ENCODE data around the gene SLC9A9.

The SLC9A9 gene

DNA sequence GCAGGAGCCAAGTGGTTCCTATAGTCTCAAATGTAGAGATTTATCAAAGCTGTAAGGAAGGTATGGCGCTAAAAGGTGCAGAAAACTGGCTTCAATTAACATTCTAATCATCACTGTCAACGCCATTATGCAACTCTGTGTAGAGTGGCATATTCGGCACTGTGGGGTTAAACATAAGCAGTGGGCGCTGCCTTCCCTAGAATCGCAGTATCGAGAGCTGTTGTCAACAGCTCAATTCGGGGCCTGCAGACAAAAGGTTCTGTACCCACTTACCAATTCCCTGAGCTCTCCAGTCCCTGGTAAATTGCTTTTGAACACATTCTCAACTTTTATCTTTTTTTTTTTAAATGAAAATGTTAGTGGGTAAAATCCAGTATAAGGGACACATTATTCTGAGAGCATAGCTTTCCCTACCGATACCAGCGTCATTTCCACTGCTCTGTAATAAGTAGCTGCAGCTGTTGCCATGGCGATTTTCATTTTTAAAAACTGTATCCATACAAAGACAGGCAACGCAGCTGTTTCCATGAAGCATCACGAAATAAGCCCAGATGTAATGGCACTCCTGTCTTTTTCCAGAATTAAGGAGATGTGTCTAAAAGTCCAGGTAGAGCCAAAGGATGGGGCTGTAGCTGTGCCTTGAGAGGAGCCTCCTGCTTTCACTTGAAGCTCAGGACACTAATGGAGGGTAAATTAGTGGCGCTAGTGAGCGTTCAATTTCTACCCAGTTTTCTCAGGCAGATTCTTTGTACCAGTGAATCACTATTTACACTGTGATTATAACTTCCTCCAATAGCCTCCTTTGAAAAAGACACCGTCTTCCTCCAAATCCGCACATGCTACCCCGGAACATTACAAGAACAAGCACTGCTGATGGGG is 250.3 kb downstream of the SLC9A9 start:
- DNase-seq (ENCODE audit: low read depth) = no peak

DNA sequence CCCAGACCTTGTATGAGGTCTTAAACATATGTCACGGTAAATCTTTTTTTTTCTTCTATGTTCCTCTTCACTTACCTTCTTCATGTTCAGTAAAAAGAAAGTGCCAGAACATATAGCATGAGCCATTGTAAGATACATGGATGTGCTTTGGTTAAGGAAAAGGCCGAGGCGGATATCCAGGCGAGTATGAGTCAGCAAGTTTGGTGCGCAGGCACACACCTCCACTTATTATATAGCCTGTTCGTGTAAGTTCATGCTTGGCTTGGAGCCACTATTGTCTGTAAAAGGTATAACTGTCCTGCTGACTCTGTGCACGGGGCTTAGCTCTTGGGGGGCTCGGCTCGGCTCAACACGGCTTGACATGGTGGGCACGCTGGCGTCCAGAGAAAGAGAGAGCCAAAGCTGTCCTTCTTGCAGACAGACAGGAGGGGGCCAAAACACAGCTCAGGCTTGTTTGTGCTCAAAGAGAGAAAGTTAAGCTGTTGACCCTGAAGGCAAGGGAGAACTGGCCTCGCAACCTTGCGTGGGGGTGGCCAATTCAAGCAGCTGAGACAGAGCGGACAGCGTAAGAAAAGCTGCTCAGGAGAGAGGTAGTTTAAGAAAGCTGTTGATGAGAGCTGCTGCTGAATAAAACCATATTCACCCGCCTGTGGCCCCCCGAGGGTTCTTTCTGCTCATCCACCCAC is 251.2 kb downstream of the SLC9A9 start:
- no peak for DNase-seq (ENCODE audit: low read depth)

DNA sequence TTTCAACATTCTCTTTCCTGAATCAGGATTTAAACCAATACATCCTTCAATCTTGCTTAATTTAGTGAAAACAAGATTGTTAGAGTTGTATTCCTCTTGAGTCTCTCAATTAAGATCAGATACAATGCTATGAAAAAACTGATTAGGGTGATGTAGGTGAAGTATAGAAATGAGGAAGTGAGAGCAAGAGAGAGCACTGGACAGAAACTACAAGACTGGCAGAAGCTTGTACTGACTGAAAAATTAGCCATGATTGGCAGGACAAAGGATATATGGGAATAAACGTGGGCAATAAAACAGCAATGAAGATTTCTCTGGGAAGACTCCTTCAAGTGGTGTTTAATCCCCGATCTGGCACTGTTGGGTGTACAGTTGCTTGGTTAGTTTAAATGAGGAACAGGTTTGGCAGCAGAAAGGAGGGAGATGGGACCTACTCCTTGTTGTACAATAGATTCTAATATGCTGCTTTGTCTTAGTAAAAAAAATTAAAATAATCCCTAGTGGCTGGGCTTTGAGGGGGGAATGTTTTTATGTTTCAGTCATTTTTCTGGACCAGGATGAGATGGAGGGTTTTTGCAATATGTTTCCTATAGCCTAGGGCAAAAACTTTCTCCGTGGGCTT is 252.7 kb downstream of the SLC9A9 start:
- no peak for DNase-seq (ENCODE audit: low read depth)

DNA sequence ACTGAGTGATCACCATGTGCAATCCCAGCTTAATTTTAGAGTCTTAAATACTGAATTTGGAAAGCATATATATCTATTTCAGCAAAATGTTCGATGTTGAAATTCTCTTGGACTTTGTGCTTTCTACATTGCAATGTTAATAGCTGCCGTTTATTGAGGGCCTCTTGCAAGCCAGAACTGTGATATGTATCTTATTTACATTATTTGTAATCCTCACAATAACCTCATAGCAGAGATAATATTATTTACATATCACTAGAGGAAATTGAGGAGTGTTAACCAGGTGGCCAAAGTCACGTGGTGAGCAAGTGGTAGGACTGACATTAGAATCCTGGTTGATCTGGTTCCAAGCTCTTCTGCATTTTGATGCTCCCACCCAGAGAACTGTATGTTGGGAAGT is 254.1 kb downstream of the SLC9A9 start:
- DNase-seq (ENCODE audit: low read depth) = no peak

DNA sequence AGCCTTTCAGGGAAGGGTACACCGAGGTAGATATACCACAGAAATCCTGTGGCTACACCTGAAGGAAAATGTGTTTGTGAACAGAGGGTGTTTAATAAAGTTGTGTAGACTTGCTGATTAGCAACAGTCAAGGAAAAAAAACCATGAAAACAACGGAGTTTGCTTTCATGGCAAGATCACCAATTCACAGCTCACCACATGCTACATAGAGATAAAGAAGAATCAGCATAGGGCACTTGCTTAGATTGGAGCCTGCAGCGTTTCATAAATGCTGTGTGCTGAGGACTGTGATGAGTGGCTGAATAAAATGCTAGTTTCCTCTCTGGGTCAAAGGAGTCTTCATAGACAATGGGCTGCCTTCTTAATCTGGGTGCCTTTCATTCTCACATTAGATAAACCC is 257.6 kb downstream of the SLC9A9 start:
- DNase-seq (ENCODE audit: low read depth) = no peak

DNA sequence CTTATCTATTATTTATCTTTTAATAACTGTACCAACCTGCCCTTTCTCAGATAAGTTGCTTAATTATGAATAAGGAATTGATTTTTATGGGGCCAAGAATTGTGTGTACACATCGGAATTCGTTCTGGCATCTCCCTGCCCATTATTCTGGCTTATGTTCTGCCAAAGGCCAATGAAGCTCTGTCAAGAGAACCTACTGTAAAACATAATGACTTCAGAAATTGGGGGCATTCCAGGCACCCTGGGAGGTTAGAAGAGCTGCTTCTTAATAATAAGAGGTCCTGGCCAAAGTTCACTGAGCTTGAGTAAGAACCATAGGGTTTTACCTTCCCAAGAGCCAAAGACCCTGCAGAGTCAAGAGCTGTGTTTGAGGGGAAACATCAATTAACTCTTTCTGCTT is 261.7 kb downstream of the SLC9A9 start:
- no peak for DNase-seq (ENCODE audit: low read depth)

DNA sequence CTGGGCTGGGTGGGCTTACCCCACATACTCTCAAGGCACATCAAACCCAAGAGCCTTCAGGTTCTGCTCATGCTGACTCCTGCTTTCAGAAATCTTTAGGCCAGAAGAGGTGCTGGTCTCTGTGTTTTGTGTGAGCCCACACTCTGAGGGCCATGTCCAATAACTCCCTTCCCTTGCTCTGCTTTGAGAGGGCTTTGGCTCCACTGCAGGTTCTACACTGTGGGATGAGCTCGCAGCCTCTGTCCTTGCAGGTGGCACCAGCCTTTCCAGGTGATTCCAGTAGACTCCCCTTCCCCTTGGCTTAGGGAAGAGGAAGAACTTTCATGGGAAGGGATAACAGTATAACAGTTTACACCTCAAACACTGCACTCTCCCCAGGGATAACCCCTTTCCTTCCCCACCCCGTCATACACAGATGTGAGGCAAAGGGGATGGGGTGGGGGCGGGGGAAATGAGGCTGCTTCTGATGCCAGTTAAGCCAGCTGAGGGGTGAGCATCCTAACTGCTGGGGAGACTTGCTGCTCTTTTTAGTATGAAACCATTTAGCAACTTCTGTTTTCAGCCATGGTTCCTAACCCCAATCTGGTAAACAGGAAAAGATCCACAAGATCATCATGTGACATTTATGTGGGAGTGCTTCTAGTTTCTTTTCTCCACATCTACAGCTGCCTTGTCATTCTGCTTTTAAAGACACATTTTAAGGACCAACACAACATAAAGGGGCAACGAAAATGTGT is 262.4 kb downstream of the SLC9A9 start:
- DNase-seq (ENCODE audit: low read depth) = no peak

DNA sequence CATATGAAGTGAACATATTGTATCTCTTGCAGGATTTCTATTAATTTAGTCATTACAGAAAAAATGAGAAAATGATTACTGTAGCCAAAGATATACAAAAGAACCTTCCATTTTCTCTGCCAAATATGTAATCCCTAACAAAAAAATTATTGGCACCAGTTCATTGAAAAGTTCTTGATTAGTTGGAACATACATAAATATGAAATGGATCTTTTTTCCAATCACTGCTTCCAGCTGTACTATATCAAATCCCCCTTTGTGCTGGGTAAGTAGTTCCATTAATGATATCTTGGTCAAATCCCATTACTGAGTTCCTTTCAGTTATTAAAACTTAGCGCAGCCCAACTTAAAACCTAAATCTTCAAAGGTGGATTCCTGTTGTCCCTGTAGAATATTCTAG is 263.8 kb downstream of the SLC9A9 start:
- DNase-seq (ENCODE audit: low read depth) = no peak

DNA sequence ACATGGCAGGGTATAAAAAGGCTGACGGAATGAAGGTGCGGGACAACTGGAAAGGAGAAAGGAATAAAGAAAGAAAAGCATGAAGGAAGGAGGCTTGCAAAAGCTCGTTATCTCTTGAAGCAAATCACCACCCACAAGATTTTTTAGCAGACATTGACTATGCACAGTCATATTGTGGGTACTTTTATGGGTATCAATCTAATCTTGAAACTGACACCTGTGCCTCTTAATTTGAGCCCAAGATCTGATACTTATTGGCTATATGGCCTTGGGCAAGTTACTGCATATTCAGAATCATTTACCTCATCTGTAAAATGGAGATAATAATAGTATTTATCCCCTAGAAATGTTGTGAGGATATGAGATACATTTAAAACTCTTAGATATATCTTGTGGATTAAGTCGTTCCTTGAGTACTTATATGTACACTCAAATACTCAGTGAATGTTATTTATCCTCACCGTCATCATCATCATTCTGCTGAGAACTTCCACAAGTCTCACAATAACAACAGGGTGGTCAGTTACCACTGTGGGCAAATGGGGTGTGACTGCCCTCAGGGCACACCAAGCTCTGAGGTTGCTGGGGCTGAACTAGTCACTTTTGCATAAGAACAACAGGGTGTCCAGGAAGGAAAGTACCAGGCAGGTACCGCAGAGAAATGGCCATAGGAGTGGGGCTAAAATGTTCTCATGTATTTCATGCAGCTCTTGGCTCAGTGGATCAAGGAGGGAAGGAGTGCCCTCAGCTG is 266.1 kb downstream of the SLC9A9 start:
- no peak for DNase-seq (ENCODE audit: low read depth)

DNA sequence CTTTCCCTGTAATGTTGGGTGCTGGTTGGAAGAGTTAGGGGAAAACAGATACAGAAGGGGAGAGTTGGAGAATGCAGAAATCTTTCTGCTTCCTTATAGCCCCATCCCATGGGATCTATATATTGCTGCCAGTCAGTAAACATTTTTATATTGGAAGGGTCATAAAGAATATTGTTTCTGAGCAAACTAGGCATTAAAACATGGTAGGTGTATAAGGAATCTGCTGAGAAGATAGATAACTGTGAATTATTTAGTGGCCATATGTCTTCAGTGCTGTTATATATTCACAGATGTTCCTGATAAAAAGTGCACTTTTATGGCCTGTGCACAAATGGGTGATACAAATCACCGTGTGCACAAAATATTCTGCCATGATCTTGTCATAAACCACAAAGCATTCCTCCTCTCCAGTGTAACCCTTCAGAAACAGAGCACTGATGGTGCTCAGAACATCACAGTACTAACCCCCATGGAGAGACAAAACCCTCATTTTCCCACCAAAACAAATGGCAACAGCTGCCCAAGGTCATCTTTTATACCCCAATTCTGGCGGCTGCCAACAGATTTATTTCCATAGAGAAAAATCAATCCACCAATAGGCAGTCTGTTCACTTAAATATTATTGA is 269.3 kb downstream of the SLC9A9 start:
- DNase-seq (ENCODE audit: low read depth) = no peak

DNA sequence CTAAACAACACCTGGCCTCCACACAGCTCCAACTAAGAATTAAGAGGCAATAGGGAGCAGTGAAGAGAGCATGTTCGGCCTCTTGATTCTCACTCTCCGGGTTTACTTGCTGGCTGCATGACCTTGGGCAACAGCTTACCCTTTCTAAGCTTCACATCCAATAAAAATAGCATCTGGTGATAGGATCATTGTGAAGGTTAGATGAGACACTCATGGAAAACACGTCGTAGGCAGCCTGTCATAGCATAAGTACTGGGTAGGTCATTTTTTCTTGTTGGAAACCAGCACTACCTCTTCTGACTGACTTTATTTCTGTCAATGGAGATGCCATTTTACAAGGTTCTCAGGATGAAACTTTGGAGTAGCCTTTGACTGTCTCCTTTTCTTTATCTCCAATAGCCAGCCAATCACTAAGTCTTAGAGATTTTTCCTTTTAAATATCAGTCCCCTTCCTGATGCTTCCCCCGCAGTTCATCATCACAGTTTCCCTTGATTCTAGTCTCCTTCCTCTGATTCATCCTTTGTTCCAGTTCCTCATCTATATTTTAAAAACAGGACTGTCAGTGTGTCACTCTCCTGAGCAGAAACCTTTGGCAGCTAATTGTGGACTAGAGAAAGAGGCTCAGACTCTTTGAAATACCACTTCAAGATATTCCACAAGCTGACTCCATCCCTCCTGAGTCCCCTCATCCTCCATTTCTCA is 271.5 kb downstream of the SLC9A9 start:
- DNase-seq (ENCODE audit: low read depth) = no peak

DNA sequence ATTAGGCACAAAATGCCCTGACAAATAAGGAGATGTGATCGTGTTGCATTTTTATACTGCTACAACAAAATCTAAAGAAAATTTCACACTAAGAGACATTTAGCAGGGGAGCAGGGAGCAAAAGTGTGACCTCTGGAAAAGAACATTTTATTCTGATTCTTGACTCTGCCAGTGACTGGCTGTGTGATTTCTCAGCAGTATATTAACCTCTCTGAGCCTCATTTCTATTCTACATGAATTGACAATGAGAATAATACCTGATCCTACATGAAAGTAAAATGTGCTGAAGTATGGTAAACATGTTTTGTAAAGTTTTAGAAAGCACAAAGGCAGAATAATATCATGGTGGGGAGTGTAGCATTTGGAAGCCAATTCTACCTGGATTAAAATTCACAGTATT is 273.3 kb downstream of the SLC9A9 start:
- DNase-seq (ENCODE audit: low read depth) = no peak

DNA sequence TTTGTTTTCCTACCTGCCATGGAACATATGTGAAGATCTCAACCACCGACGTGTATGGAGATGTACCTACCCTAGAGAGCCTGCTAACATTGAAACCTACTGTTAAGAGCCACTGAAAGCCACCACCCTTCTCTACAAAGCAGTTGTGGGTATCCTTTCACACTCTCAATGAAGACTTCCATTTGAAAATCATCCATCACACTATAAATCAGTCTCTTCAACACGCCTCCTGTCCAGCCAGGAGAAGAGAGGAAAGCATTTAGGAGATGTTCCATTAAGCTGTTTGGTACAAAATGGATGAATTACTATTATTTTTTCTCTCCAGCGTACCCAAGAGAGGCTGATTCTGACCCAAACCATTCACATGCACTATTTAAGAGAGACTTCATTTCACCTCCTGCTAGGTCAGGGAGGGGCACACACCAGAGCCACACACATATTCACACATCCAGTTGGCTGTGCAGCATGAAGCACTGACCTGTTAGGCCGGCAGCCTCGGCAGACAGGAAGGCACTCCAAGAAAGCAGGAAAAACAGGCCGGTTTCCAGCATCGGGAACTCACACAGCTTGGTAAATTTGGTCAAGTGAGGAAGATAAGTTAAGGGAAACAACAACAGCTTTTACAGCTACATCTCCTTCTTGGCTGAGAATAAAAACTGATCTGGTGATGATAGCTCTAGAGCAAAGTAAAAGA is 274.5 kb downstream of the SLC9A9 start:
- DNase-seq (ENCODE audit: low read depth) = no peak

DNA sequence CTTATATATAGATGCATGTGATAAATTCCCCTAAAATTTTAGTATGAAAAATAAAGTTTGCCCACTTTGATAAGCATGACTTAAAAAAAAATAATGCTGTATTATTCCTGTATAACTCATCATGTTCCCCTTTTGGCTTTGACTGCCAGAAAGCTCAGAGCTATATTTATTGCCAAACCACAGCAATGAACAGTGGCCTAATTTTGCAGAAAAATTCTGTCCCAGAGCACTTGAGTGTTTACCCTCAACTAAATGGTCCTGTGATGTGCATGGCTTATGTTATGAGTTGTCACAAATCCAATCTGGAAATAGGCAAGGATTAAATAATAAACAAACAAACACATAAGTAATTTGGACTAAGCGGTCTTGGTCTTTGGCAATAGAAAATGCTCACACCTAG is 276.7 kb downstream of the SLC9A9 start:
- no peak for DNase-seq (ENCODE audit: low read depth)

DNA sequence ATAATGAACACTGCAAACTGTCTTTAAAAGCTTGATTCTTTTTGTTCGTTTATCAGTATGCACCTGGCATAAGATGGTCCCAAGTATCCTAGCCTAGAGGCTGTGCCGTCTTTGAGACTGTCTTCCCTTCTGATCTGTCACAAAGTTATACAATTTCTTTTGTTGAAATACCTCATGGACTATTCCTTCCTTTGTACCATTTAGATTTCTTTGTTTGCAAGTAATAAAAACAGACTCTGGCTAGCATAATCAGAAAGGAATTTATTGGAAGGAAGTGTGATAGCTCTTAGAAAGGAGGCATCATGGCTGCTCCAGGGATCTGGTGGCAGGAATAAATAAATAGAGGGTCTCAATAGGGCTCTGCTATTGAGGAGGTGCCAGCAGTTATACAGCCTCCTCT is 280.4 kb downstream of the SLC9A9 start:
- DNase-seq (ENCODE audit: low read depth) = no peak

DNA sequence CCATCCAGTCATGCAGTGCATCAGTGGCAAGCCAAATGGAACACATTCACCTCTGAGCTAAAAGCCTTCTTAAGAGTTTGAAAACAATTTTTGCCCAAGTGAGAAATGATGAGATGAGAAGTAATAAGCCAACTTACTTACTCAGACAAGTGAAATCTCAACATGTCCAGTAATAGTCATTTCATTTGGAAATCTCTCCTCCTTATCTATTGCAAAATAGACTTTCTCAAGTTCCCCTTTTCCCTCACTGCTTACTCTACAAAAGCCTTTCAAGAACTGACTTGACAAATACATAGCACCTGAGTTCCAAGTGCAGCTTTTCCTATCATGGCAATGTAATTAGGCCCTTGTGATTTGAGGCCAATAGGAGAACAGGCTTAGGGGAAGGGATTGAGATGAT is 282.3 kb downstream of the SLC9A9 start:
- no peak for DNase-seq (ENCODE audit: low read depth)

DNA sequence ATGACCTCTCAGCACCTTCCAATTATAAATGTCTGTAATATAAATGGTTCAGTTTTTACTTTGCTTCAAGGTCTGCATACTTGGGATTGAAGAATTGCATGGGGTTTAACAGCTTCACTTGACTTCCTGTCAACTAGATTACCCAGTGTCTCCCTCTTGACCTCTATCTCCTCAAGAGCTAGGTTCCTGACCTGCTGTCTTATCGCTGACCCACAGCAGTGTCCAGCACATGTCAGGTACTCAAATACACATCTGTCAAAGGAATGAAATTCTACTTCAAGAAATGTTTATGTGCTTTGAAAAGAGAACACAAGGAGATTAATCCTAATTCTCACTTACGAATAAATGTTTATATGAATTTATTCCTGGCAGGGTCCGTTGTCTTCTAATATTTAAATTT is 284.5 kb downstream of the SLC9A9 start:
- no peak for DNase-seq (ENCODE audit: low read depth)

DNA sequence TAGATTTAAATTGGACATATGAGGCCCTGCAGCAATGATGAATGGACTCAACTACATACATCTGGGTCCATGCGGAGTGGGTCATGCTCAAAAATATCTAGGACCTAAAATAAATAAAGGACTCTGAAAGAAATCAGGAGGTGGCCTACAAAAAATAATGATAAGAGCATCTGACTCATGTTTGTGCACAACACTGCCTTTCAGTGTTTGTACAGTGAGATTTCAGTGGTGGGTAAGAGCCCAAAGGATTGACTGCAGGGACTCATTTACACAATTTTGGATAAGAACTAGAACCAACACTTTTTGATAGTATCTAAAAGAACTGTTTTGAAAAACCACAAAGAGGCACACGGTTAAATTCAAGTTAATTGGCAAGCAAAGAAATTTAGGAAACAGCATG is 285.5 kb downstream of the SLC9A9 start:
- DNase-seq (ENCODE audit: low read depth) = no peak

DNA sequence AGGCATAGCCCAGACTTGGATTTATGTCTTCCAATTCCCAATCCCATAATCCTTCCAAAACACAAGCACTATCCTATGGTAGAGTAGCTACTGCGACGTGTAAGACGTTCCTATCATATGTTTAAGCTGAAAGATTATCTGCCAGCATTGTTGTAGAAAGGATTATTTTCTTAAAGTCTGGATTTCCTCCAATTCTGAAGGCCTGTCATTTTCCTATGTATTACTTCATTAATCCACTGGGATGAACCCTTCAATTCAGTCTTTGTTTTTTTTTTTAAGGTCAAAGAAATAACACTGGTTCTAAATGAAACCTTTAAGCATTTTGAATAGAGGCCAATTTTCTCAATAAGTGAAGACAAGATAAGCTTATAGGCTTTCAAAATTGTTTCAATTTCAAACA is 289.0 kb downstream of the SLC9A9 start:
- no peak for DNase-seq (ENCODE audit: low read depth)

DNA sequence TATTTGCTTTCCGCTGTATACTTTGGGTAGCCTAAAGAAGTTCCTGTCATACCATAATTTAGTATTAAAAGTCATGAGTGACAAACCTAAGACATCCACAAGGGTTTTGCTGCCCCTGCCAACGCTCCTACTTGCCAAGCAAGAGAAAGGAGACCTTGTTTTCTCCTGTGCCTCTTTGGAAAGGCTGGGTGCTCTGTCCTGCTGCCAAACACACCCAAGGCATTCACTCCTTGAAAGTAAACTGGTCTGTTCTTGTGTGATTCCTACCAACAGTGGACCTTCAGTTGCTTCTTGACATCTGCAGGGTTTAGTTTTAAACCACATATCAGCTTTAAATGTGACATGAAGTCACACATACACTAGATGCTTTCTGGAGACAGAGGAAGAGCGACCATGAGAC is 295.4 kb downstream of the SLC9A9 start:
- no peak for DNase-seq (ENCODE audit: low read depth)

Data from activated T-cell treated with anti-CD3 and anti-CD28 coated beads for 24 hours (primary cell).